PFSK-1 (cell line): ENCODE data around the gene RHOG.

Experiments used
- POLR2AphosphoS5 ChIP-seq: IDR thresholded peaks from 2 replicates; pipeline ENCODE4 v1.6.1; 2012; ENCODE audit warnings: low read depth, mild to moderate bottlenecking, control low read depth, low read length, moderate library complexity
- TAF1 ChIP-seq: IDR thresholded peaks from 2 replicates; pipeline ENCODE4 v1.6.1; 2012; ENCODE audit warnings: low read length, control low read depth, borderline replicate concordance; ENCODE audit not compliant: insufficient read depth

- TF ChIP-seq POLR2AphosphoS5: no peak
- TF ChIP-seq TAF1: no peak
Measured at GRCh38 chr11:3845670-3846069, 4.9 kb upstream of the RHOG start.
